Measurements from ENCODE around the gene RFNG. TPM values are rescaled to one million over a fixed set of nuclear protein-coding genes. Genes with fewer than 3 reads are reported as not detected.

The RFNG gene
- total and polyA plus RNA-seq, 2 of the 13 experiments (the other 11 are each of a cell fraction or from before 2014, with no cell fraction given), result 61.4 to 64.0 TPM

DNA sequence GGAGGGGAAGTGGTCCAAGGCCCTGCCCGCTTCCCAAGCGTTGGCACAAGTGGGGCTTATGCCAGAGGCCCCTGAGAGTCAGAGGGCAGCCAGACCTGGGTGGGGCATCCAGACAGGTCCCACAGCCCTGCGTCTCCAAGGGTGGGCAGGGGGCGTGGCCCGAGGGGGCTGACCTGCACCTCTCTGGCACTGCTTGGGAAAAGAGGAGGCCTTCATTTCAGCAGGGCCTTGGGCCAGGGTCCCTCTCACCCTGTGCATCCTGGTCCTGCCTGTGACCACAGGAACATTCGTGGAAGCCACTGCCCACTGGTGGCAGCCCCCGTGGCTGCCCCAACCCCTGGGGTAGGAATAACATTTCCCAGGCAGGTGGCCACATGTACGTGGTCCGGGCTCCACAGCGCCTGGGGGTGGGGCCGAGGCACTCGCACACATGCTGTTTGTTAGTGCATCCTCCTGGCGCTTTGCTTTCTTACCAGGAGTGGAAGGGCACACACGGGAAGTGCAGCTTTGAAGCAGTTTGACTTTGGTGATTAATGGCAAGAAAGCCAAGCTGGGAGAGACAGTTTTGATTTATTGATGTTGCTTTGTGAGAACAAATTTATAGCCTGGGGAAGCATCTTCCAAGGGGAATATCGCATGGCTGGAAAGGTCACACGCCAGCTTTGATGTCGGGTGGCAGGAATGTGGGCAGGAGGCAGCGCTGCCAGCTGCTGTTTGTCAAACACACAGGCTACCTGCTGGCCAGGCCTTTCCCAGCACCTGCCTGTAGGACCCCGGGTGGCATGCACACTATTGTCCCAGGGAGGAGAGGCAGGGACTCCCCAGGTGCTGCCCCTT is 33.2 kb downstream of the RFNG start (continued):
- TF ChIP-seq, protein P1, sequence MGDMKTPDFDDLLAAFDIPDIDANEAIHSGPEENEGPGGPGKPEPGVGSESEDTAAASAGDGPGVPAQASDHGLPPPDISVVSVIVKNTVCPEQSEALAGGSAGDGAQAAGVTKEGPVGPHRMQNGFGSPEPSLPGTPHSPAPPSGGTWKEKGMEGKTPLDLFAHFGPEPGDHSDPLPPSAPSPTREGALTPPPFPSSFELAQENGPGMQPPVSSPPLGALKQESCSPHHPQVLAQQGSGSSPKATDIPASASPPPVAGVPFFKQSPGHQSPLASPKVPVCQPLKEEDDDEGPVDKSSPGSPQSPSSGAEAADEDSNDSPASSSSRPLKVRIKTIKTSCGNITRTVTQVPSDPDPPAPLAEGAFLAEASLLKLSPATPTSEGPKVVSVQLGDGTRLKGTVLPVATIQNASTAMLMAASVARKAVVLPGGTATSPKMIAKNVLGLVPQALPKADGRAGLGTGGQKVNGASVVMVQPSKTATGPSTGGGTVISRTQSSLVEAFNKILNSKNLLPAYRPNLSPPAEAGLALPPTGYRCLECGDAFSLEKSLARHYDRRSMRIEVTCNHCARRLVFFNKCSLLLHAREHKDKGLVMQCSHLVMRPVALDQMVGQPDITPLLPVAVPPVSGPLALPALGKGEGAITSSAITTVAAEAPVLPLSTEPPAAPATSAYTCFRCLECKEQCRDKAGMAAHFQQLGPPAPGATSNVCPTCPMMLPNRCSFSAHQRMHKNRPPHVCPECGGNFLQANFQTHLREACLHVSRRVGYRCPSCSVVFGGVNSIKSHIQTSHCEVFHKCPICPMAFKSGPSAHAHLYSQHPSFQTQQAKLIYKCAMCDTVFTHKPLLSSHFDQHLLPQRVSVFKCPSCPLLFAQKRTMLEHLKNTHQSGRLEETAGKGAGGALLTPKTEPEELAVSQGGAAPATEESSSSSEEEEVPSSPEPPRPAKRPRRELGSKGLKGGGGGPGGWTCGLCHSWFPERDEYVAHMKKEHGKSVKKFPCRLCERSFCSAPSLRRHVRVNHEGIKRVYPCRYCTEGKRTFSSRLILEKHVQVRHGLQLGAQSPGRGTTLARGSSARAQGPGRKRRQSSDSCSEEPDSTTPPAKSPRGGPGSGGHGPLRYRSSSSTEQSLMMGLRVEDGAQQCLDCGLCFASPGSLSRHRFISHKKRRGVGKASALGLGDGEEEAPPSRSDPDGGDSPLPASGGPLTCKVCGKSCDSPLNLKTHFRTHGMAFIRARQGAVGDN (CRISPR knock-in tag; IDR thresholded peaks at IDR 0.05), result peak; percentile 48; the same call in 1 of the 2 replicates
- TF ChIP-seq FOXP1 (IDR thresholded peaks at IDR 0.05), result no peak
- no peak for TF ChIP-seq FOXP1 (CRISPR knock-in tag; IDR thresholded peaks at IDR 0.05)
- TF ChIP-seq, protein P2, sequence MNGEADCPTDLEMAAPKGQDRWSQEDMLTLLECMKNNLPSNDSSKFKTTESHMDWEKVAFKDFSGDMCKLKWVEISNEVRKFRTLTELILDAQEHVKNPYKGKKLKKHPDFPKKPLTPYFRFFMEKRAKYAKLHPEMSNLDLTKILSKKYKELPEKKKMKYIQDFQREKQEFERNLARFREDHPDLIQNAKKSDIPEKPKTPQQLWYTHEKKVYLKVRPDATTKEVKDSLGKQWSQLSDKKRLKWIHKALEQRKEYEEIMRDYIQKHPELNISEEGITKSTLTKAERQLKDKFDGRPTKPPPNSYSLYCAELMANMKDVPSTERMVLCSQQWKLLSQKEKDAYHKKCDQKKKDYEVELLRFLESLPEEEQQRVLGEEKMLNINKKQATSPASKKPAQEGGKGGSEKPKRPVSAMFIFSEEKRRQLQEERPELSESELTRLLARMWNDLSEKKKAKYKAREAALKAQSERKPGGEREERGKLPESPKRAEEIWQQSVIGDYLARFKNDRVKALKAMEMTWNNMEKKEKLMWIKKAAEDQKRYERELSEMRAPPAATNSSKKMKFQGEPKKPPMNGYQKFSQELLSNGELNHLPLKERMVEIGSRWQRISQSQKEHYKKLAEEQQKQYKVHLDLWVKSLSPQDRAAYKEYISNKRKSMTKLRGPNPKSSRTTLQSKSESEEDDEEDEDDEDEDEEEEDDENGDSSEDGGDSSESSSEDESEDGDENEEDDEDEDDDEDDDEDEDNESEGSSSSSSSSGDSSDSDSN (CRISPR knock-in tag; IDR thresholded peaks at IDR 0.05), result no peak
- peak; percentile 89 for TF ChIP-seq SSRP1 (CRISPR knock-in tag; IDR thresholded peaks at IDR 0.05)
- TF ChIP-seq, protein P3, sequence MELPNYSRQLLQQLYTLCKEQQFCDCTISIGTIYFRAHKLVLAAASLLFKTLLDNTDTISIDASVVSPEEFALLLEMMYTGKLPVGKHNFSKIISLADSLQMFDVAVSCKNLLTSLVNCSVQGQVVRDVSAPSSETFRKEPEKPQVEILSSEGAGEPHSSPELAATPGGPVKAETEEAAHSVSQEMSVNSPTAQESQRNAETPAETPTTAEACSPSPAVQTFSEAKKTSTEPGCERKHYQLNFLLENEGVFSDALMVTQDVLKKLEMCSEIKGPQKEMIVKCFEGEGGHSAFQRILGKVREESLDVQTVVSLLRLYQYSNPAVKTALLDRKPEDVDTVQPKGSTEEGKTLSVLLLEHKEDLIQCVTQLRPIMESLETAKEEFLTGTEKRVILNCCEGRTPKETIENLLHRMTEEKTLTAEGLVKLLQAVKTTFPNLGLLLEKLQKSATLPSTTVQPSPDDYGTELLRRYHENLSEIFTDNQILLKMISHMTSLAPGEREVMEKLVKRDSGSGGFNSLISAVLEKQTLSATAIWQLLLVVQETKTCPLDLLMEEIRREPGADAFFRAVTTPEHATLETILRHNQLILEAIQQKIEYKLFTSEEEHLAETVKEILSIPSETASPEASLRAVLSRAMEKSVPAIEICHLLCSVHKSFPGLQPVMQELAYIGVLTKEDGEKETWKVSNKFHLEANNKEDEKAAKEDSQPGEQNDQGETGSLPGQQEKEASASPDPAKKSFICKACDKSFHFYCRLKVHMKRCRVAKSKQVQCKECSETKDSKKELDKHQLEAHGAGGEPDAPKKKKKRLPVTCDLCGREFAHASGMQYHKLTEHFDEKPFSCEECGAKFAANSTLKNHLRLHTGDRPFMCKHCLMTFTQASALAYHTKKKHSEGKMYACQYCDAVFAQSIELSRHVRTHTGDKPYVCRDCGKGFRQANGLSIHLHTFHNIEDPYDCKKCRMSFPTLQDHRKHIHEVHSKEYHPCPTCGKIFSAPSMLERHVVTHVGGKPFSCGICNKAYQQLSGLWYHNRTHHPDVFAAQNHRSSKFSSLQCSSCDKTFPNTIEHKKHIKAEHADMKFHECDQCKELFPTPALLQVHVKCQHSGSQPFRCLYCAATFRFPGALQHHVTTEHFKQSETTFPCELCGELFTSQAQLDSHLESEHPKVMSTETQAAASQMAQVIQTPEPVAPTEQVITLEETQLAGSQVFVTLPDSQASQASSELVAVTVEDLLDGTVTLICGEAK (IDR thresholded peaks at IDR 0.05), result no peak
- TF ChIP-seq, protein P3 (CRISPR knock-in tag; IDR thresholded peaks at IDR 0.05), result no peak
- TF ChIP-seq ZNF547 (CRISPR knock-in tag; IDR thresholded peaks at IDR 0.05), result no peak
- TF ChIP-seq, protein P4, sequence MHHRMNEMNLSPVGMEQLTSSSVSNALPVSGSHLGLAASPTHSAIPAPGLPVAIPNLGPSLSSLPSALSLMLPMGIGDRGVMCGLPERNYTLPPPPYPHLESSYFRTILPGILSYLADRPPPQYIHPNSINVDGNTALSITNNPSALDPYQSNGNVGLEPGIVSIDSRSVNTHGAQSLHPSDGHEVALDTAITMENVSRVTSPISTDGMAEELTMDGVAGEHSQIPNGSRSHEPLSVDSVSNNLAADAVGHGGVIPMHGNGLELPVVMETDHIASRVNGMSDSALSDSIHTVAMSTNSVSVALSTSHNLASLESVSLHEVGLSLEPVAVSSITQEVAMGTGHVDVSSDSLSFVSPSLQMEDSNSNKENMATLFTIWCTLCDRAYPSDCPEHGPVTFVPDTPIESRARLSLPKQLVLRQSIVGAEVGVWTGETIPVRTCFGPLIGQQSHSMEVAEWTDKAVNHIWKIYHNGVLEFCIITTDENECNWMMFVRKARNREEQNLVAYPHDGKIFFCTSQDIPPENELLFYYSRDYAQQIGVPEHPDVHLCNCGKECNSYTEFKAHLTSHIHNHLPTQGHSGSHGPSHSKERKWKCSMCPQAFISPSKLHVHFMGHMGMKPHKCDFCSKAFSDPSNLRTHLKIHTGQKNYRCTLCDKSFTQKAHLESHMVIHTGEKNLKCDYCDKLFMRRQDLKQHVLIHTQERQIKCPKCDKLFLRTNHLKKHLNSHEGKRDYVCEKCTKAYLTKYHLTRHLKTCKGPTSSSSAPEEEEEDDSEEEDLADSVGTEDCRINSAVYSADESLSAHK (CRISPR knock-in tag; IDR thresholded peaks at IDR 0.05; ENCODE audit: borderline replicate concordance), result no peak
- TF ChIP-seq ZNF674 (CRISPR knock-in tag; IDR thresholded peaks at IDR 0.05; ENCODE audit: low read depth), result no peak; the same call in 1 of the 2 replicates
